ENCODE data around the gene CAMTA1. TPM values are rescaled to one million over a fixed set of nuclear protein-coding genes. Genes with fewer than 3 reads are reported as not detected.
A peak's percentile ranks its signal among the peaks of the same experiment; 100 is the strongest.

Gene CAMTA1
- total RNA-seq, 1 experiment from 2014 or later = 69.0 TPM

DNA sequence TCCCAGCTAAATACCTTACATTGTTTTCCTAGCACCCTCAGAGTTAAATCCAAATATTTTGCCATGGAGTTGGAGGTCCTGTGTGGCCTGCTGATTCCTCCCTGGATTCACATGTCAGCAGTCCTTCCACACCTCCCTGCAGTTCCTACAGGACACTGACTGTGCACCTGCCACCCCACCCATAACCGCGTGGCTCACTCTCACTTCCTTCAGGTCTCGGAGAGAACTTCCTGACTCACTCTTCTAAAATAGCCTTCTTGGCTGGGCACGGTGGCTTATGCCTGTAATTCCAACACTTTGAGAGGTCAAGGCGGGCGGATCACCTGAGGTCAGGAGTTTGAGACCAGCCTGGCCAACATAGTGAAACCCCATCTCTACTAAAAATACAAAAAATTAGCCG is 8.4 kb upstream of the CAMTA1 start:
- no peak for DNase-seq (ENCODE audit: low read depth)

GRCh38 chr1:6777813-6778212 is 7.4 kb upstream of the CAMTA1 start:
- no peak for DNase-seq (ENCODE audit: low read depth)

DNA sequence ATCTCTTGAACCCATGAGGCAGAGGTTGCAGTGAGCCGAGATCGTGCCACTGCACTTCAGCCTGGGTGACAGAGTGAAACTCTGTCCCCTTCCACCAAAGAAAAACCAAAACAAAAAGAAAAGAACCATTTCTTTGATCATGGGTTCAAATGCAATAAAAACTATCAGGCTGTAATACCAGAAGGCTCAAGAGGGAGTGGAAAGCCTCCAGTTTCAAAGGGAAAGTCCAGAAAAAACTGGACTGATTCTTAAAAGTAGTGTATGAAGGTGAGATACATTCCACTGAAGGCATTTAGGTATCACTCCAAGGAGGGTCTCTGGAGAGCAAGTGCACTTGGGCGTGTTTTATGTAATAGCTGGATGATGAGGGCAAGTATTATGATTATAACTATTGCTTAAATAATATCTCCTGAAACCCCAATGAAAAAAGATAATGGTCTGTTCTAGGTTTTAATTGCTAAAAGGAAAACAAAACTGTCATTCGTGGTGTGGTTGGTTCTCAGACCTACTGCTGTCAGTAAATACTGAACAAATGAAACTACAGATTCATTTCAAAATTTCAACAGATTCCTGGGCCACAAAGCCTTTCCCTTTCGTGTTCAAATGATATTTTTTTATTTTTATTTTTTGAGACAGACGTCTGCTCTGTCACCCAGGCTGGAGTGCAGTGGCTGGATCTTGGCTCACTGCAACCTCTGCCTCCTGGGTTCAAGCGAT is 6.0 kb upstream of the CAMTA1 start:
- DNase-seq (ENCODE audit: low read depth) = no peak

DNA sequence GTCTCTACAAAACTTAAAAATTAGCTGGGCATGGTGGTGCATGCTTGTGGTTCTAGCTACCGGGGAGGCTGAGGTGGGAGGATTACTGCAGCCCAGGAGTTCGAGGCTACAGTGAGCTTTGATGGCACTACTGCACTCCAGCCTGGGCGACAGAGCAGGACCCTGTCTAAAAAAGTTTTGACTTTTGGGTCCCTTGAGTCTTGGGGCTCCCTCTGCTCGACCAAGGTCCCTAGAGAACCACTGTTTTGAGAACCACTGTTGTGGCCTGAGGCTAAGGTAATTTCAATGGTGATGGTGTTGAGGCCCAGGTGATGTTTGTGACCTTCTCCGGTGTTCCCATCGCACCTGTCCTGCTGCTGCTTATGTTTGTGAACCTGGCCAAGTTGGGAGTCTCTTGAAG is 3.1 kb upstream of the CAMTA1 start:
- no peak for DNase-seq (ENCODE audit: low read depth)

DNA sequence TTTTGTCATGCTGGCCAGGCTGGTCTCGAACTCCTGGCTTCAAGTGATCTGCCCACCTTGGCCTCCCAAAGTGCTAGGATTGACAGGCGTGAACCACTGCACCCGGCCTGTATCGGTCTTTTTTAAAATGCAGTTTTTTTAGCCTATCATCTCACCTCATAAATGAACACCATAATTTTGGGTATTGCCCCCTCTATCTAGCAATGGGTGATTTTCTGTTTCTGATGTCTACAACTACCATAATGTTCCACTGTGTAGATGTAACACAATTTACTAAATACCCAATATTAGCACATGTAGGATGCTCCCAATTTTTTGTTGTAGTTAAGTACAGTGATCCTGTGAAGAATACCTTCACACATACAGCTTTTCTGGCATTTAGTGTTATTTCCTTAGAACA is 2.0 kb upstream of the CAMTA1 start:
- peak; percentile 6 for DNase-seq (ENCODE audit: low read depth)

DNA sequence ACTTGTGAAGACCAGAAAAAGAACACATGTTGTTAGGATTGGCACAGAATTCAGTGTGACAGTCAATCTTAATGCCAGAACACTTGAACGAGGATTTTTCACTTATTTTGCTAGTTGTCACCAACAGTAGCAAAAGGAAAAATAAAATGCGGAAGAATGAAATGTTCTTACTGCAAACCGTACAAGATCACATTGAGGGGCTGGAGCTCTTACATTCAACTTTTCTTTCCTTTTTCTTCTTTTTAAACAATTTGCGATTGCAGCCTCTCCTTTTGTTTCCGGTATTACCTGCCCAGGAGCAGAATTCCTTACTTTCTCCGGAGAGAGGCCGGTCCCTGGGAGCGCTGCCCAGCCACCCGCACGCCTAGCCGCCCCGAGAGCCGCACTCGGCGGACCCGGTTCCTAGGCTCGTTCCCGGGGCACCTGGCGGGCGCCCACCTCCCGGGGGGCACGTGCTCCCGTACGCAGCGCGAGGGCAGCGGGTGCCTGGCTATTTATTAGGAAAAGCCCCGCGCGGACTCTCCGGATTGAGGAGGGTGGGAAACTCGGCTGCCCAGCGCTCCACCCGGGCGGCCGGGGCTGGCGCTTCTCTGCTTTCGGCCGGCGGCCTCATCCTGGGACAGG is 1.2 kb upstream of the CAMTA1 start:
- peak; percentile 7 for DNase-seq (ENCODE audit: low read depth)

GRCh38 chr1:6784560-6785317 is 515 bp upstream of the CAMTA1 start:
- DNase-seq (ENCODE audit: low read depth) = peak; percentile 100

GRCh38 chr1:6785728-6786505 is 663 bp downstream of the CAMTA1 start:
- DNase-seq (ENCODE audit: low read depth) = peak; percentile 15

- no peak for DNase-seq (ENCODE audit: low read depth)
Measured at GRCh38 chr1:6788946-6789345, 3.7 kb downstream of the CAMTA1 start.

- DNase-seq (ENCODE audit: low read depth) = no peak
Measured at GRCh38 chr1:6790146-6790545, 4.9 kb downstream of the CAMTA1 start.

DNA sequence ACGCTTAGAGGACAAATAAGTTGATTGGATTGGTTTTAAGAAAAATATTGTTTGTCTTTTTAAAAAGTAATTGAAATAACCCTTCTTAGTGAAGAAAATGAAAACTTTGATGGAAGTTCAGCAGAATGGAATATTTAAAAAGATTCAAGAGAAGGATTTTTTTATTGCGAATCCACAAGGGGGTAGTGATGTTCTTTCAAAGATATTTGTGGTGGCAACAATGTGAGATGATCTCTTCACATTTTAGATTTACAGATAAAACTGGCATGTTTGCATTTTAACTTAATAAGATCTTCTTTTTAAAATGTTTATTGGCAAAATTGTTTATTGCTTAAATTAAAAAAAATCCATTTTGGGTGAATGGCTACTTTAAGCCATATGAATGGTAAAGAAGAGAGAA is 8.9 kb downstream of the CAMTA1 start:
- DNase-seq (ENCODE audit: low read depth) = peak; percentile 59

DNA sequence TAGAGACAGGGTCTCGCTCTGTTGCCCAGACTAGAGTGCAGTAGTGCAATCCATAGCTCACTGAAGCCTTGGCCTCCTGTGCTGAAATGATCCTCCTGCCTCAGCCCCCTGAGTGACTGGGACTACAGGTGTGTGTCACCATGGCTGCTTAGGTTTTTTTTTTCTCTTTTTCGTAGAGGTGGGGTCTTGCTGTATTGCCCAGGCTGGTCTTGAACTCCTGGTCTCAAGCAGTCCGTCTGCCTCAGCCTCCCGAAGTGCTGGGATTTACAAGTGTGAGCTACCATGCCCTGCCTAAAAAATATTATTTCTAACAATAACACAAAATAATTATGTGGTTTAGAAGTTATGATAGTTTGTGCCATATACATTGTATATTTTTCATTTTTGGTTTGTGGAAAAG is 9.9 kb downstream of the CAMTA1 start:
- no peak for DNase-seq (ENCODE audit: low read depth)

DNA sequence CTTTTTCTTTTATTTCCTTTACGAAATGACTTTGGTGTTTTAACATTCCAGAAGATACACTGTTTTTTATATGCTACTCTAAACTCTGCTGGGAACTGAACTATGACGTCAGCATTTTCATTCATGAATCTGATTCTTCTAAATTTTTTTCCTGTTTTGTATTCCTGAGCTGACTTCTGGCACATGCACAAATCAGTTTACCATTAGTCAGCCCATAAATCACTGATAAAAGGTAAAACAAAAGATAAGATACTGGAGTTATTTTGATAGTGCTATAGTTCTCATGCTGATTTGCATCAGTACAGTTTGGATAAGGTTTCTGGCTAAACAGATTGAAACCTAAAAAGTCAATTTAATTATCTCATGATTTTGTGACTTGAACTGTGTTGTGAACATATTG is 10.4 kb downstream of the CAMTA1 start:
- no peak for DNase-seq (ENCODE audit: low read depth)

GRCh38 chr1:6796095-6796494 is 10.8 kb downstream of the CAMTA1 start:
- DNase-seq (ENCODE audit: low read depth) = no peak

- no peak for DNase-seq (ENCODE audit: low read depth)
Measured at GRCh38 chr1:6799499-6799898, 14.2 kb downstream of the CAMTA1 start.

DNA sequence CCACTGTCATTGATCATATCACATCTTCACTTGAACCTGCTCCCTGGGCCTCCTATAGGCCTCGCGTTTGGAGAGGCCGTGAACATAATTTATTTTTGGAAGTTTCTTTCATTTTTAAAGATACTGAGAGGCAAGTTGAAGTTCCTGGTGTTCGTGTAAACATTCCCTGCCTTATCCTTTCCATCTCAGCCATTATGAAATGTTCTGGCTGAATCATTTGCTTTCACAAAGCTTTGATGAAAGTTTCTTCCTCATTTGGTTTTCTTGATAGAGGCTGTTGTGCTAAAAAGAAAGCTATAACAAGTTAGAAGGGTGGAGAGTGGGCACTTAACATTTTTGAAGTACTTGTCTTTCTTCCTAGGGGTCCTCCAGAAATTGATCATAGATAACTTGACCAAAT is 15.5 kb downstream of the CAMTA1 start:
- no peak for DNase-seq (ENCODE audit: low read depth)

DNA sequence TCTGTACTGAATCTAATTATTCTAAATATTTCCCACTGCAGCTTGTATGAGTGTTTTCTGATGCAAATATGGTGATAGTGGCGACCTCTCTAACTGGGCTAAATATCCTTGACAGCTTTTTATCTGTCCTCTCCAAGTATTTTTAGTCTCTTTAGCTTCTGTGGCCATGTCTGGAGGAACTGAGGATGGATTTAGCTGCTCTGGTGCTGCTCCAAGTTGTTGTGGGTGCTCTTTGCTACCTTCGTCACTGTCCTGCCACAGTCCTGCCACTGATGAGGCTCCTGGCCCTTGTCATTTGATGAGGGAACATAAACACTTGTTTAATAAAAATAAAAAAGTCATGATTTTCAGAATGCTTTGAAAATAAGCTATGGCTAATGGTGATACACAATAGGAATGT is 15.9 kb downstream of the CAMTA1 start:
- DNase-seq (ENCODE audit: low read depth) = no peak

DNA sequence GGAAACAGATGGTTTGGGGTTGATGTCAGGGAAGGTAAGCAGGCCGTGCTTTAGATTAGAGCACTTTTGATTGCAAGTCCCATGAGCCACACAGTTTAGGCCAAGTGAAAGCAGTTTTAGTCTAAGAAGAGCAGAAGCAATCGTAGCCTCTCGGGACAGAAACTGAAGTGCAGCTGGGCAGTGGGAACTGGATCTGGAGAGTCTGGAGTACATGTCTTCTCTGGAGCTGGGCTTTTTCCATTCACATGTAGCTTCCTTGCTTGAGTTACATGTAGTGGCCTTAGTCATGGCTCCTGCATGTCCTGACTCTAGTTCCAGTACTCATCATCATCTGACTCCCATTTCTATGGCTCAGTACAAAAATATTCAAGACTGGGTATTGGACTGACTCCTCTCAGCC is 16.7 kb downstream of the CAMTA1 start:
- DNase-seq (ENCODE audit: low read depth) = peak; percentile 60

GRCh38 chr1:6802454-6802853 is 17.2 kb downstream of the CAMTA1 start:
- no peak for DNase-seq (ENCODE audit: low read depth)

- no peak for DNase-seq (ENCODE audit: low read depth)
Measured at GRCh38 chr1:6802893-6803292, 17.6 kb downstream of the CAMTA1 start.

GRCh38 chr1:6803357-6803756 is 18.1 kb downstream of the CAMTA1 start:
- peak; percentile 43 for DNase-seq (ENCODE audit: low read depth)

DNA sequence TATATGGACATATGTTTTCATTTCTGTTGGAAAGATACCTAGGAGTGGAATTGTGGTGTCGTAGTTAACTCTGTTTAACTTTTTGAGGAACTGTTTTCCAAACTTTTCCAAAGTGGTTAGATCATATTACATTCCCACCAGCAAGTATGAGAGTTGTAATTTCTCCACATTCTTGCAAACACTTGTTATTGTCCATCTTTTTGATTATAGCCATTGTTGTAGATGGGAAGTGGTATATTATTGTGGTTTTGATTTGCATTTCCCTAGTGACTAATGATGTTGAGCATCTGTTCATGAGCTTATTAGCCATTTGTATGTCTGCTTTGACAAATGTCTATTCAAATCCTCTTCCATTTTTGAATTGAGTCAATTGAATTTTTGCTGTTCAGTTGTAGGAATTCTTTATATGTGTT is 19.8 kb downstream of the CAMTA1 start:
- DNase-seq (ENCODE audit: low read depth) = peak; percentile 93

Data from LHCN-M2 (cell line).